Left colon (tissue), 2 donors: ENCODE data around the gene CTSK. TPM values are rescaled to one million over a fixed set of nuclear protein-coding genes. Genes with fewer than 3 reads are reported as not detected.
"Not testable (repeated sequence)": the region's sequence is repeated elsewhere in the genome, so short reads cannot be mapped to it uniquely, and the experiment has no call there.

Source experiments
- ATAC-seq: fragments of 200-7000 bp; cut with Tn5 transposase; one replicate; pipeline ENCODE4 v1.9.1; 2020; ENCODE audit warnings: mild to moderate bottlenecking, moderate library complexity
- DNase-seq, 2 donors: peaks; one replicate each; pipeline ENCODE4 v3.0.0-alpha.2; 2020
- intact Hi-C, 2 donors: fragments of 100-400 bp; cut with DNase I in 1 of 2; cut with micrococcal nuclease in 1 of 2; formaldehyde crosslinking; loops; one replicate each; pipeline versions ENCODE4 v1.11.2 to v1.14.0; 2022; cut with DNase I, micrococcal nuclease
- long read RNA-seq: library from polyadenylated mRNA; unstranded; transcript quantifications from one replicate; pipeline ENCODE4 v2.0.0, GENCODE V29; 2021
- total RNA-seq, 2 donors: library from RNA; stranded (reverse); fragmentation: NEBNext Ultra II Directional; extraction: Animal tissue kit (Norgen Biotek cat#: 25700); gene quantifications; one replicate each; pipeline ENCODE4 v1.2.1, GENCODE V29; 2021
- donor health status: DM: no; HTN: no; CAD: no.
- donor health status: DM: yes; HTN: yes; CAD: no.

The CTSK gene
- 10 to 100 TPM; 23.8 to 49.6 TPM for total RNA-seq
- long read RNA-seq, transcript CTSK-201 (8 exons, 1,692 nt), result major isoform, 32 of 39 reads
- long read RNA-seq, partial matches to known transcripts, result 5 of 39 reads
- long read RNA-seq, other reads (novel, unspliced or antisense), result 2 of 39 reads

DNA sequence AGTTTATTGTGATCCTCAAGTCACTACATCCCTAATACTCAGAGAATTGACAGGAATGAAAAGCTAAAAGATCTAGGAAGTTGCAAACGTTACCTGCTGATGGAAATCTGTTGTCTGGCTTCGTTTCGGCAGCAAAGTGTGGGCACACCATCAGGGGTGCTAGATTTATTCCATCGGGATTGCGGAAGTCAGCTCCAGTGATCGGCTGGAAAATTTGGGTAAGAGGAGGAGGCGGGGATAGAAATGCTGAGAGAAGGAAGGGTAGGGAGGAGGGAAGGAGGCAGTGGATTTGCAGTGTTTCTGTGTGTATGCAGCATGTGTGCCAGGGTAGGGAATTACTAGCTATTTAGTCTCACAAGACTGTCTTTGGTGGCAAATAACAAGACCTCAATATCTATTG, at the start of gene CTSK:
Gene CTSK, minus strand, starts transcription at position 140 of the 400 bp plus-strand sequence. CDS start 1,455 bp downstream, outside the sequence.
- no peak for ATAC-seq
- intact Hi-C loops, result no loop called here
- DNase-seq, result no peak

DNA sequence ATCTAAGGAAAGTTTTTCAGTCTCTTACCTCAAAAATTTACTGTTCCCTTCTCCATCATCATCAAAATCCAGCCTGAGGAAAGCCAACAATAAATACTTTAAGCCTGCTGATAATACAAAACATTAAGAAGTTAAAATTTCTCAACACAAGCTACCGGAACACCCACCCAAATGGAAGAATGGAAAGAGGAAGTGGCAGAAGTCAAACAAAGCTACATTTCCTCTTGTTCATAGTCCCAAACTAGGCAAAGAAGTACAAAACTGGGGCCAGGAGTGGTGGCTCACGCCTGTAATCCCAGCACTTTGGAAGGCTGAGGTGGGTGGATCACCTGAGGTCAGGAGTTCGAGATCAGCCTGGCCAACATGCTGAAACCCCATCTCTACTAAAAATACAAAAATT, 44.7 kb upstream of the CTSK start:
- ATAC-seq, intact Hi-C loops, DNase-seq: not testable (repeated sequence)

- intact Hi-C loops, DNase-seq, ATAC-seq: not testable (repeated sequence)
Observed at GRCh38 chr1:150850801-150851362, 42.8 kb upstream of the CTSK start.

- DNase-seq (no peak), ATAC-seq (no peak)
- intact Hi-C loops, result no loop called here
Observed at GRCh38 chr1:150846473-150847146, 38.5 kb upstream of the CTSK start.

DNA sequence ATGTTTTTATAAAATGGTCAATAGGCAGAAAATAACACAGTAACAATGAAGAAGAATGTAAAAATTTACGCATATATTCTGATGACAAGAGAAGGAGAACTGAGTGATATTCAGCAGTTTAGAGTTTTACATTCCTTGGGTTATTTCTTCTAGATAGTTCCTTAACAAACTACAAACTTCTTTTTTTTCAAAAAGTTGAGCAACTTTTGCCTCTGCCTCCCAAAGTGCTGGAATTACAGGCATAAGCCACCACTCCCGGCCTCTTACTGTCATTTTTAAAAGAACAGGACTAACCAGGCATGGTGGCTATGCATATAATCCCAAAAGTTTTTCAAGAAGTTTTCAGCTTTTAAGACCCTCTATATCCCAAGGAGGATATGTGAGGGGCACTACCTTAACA, 35.4 kb upstream of the CTSK start:
- no peak for ATAC-seq

GRCh38 chr1:150842964-150843363, 34.9 kb upstream of the CTSK start:
- ATAC-seq (no peak), DNase-seq (no peak)
- intact Hi-C loops, result no loop called here

More for the DNA sequence above, 35.4 kb upstream of the CTSK start:
- intact Hi-C loops, result no loop called here
- no peak for DNase-seq

DNA sequence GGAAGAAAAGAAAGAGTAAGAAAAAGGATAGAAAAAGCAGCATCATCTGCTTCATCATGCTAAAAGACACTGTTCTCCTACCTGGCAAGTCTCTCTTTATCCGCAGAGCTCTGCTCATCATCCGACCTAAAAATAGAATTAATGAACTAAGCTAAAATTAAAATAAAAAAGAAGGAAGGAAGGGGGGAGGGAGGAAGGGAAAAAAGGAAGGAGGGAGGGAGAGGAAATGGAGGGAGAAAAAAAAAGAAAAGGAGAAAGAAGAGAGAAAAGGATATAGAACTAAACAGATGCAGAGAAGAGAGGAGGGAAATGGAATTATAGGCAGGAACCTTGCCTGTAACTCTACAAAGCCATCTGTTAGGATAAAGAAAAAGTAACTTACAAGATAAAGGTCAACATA, 34.3 kb upstream of the CTSK start:
- intact Hi-C loops, result no loop called here
- DNase-seq (no peak), ATAC-seq (no peak)

GRCh38 chr1:150841626-150842025, 33.6 kb upstream of the CTSK start:
- DNase-seq, result no peak
- ATAC-seq, result no peak
- intact Hi-C loops, result no loop called here

- ATAC-seq, DNase-seq, intact Hi-C loops: not testable (repeated sequence)
Observed at GRCh38 chr1:150840850-150841249, 32.8 kb upstream of the CTSK start.

GRCh38 chr1:150836129-150836773, 28.2 kb upstream of the CTSK start:
- ATAC-seq (peak; percentile 91), DNase-seq (peak in 1 of 2 donors; percentile 12)
- intact Hi-C loops, result no loop called here

GRCh38 chr1:150833961-150834360, 25.9 kb upstream of the CTSK start:
- intact Hi-C loops, DNase-seq, ATAC-seq: not testable (repeated sequence)

DNA sequence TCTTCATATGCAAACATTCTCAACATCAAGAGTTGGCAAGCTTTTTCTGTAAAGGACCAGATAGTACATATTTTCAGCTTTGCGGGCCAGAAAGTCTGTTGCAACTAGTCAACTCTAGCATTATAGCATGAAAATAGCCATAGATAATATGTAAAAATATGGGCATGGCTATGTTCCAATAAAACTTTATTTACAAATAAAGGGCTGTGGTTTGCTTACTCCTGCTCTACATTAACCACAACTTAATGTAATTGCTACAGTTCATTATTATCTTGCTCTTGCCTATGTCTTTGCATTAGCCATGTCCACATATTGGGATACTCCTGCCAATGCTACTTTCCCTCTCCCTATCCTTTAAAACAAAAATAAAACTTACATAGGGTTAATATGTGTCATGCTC, 24.5 kb upstream of the CTSK start:
- DNase-seq, result no peak
- no peak for ATAC-seq
- intact Hi-C loops, result no loop called here

- no peak for DNase-seq
- ATAC-seq, result no peak
- intact Hi-C loops, result loop anchor here in 1 of 2 donors (5.0 kb wide), 1 partner anchor 173 kb away; no protein-coding TSS in a partner anchor
Observed at GRCh38 chr1:150829751-150830150, 21.7 kb upstream of the CTSK start.

- peak; percentile 46 for ATAC-seq
- DNase-seq, result no peak
- intact Hi-C loops, result loop anchor here in 1 of 2 donors (5.0 kb wide), 1 partner anchor 176 kb away; no protein-coding TSS in a partner anchor
Observed at GRCh38 chr1:150826299-150826698, 18.2 kb upstream of the CTSK start.

- ATAC-seq, result peak; percentile 39
- no peak for DNase-seq
- intact Hi-C loops, result no loop called here
Observed at GRCh38 chr1:150820730-150821512, 12.9 kb upstream of the CTSK start.

DNA sequence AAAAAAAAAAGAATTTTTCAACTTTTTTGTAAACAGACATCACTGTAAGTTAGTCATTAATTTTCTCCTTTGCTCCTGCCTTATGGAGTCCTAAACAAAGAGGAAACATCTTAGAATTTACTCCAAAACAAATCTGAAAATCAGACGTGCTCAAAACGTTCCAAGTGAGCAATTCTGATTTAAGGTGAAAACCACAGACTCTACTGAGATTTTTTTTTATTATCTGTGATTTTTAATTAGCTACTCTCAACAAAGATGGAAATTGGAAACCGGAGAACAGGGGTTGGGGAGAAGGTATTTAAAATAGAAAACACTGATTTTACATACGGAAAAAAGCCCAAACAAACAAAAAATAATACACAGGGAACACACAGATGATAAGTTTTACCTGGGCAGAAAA, 7.8 kb upstream of the CTSK start:
- intact Hi-C loops, result no loop called here
- DNase-seq, result no peak
- ATAC-seq, result no peak

DNA sequence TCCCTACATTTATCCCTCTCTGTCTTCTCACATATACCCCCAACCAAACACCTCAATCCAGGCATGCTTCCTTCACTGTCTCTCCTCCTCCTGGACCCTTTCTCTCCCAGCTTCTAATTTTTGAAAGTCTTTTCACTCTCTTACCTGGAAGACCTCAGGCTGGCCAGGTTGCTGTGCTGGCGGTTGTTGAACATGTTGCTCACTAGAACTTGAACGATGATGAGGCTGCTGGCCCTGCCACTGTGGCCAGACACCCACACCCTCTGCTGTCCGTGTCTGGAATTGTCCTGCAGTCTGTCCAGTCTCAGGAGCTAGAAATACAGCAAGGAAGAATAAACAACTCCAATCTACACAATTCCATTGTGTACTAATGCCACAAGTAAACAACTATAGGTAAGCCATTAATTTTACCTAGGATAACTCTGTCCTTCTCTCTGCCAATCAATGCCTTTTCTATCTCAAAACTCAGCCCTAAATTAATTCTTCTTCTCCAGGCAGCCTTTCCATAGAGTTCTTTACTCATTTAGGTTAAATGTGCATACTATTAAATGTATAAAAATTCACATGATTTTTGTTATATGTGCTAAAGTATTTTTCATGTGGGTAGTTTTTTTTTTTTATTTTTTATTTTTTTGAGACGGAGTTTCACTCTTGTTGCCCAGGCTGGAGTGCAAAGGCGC, 5.1 kb upstream of the CTSK start:
- DNase-seq, result peak; percentile 65 to 82
- intact Hi-C loops, result no loop called here
- peak; percentile 86 for ATAC-seq

- DNase-seq, result no peak
- intact Hi-C loops, result no loop called here
- peak; percentile 87 for ATAC-seq
Observed at GRCh38 chr1:150810958-150811659, 3.0 kb upstream of the CTSK start.
